ENCODE results near the gene CD4.

- TF ChIP-seq CTCF (IDR thresholded peaks at IDR 0.05) (no peak), POLR2A (IDR thresholded peaks at IDR 0.05) (no peak)
These were observed 73.7 kb downstream of the CD4 start for GRCh38 chr12:6863033-6863432.
